ENCODE measurements around the gene GNG14.

DNA sequence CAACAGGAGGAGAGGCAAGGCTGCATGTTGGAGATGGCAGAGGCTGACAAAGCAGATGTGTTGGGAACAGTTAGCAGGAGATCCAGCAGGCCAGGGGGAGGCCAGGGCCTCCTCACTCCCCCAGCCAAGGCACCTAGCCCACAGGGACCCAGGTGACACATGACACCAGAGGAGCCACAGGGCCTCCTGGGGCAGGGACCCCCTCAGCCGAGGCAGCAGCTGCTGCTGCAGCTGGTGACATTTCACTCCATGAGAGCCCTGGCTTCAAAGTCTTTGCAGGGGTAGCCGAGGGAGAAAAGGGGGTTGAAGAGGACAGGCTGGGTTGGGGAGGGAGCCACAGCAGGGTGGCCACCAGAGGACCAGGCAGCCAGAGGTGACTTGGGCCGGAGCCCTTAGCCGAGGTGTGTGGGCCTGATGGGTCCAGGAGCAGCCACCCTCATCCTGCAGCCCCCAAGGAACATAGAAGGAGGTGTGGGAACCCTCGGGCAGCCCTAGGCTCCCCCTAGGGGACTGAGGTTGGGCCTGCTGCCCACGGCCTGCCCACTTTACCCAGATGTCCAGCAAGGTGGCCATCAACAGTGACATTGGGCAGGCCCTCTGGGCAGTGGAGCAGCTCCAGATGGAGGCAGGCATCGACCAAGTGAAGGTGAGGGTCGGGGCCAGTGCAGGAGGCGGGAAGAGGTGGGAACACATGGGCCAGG is at the start of gene GNG14:
- TF ChIP-seq, protein P1, sequence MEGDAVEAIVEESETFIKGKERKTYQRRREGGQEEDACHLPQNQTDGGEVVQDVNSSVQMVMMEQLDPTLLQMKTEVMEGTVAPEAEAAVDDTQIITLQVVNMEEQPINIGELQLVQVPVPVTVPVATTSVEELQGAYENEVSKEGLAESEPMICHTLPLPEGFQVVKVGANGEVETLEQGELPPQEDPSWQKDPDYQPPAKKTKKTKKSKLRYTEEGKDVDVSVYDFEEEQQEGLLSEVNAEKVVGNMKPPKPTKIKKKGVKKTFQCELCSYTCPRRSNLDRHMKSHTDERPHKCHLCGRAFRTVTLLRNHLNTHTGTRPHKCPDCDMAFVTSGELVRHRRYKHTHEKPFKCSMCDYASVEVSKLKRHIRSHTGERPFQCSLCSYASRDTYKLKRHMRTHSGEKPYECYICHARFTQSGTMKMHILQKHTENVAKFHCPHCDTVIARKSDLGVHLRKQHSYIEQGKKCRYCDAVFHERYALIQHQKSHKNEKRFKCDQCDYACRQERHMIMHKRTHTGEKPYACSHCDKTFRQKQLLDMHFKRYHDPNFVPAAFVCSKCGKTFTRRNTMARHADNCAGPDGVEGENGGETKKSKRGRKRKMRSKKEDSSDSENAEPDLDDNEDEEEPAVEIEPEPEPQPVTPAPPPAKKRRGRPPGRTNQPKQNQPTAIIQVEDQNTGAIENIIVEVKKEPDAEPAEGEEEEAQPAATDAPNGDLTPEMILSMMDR (IDR thresholded peaks at IDR 0.05; ENCODE audit: low read length): no peak
- no peak for TF ChIP-seq EZH2 (IDR thresholded peaks at IDR 0.05; ENCODE audit: borderline replicate concordance, low read length)

Data from OCI-LY1 (cell line).